ENCODE results near the gene FEZ2. TPM values are rescaled to one million over a fixed set of nuclear protein-coding genes. Genes with fewer than 3 reads are reported as not detected.

The FEZ2 gene
- total RNA-seq, 2 donors from 2014 or later: 12.7 to 19.1 TPM

GRCh38 chr2:36530178-36530982 lies 67.6 kb downstream of the FEZ2 start:
- DNase-seq (no peak), ATAC-seq (no peak)
- no peak for TF ChIP-seq CTCF (IDR thresholded peaks at IDR 0.05)
- no peak for TF ChIP-seq POLR2A (IDR thresholded peaks at IDR 0.05)
- Histone ChIP-seq H3K27me3 (no peaks in the 10 kb centered on the region), H3K4me3 (no peak overlapping the region), H3K4me1 (no peaks in the 10 kb centered on the region), H3K9me3 (no peaks in the 10 kb centered on the region), H3K27ac (no peak overlapping the region), H3K36me3 (replicated peaks in 1 of 2; ENCODE audit: insufficient read depth in 1 of 2, low read depth in 2 of 2) (no peaks in the 10 kb centered on the region)
- 87 to 92% methylated on average over 9 of the region's 9 CpGs for WGBS, 2 donors
- intact Hi-C loops (cut with DNase I): no loop called here

GRCh38 chr2:36528766-36529392 lies 69.1 kb downstream of the FEZ2 start:
- H3K27ac ChIP-seq: no peak overlapping the region
- DNase-seq (no peak), ATAC-seq (no peak)
- no peaks in the 10 kb centered on the region for H3K4me1 ChIP-seq
- no peak for TF ChIP-seq POLR2A (IDR thresholded peaks at IDR 0.05)
- TF ChIP-seq CTCF (IDR thresholded peaks at IDR 0.05): no peak
- no peaks in the 10 kb centered on the region for H3K9me3 ChIP-seq
- WGBS, 2 donors: 83% methylated on average over 7 of the region's 7 CpGs
- no peaks in the 10 kb centered on the region for H3K27me3 ChIP-seq
- H3K4me3 ChIP-seq: no peak overlapping the region
- H3K36me3 ChIP-seq (replicated peaks in 1 of 2; ENCODE audit: insufficient read depth in 1 of 2, low read depth in 2 of 2): no peaks in the 10 kb centered on the region
- intact Hi-C loops (cut with DNase I): no loop called here

- TF ChIP-seq POLR2A (IDR thresholded peaks at IDR 0.05): no peak
- no peak for TF ChIP-seq CTCF (IDR thresholded peaks at IDR 0.05)
- H3K9me3 ChIP-seq: no peaks in the 10 kb centered on the region
- H3K36me3 ChIP-seq (replicated peaks in 1 of 2; ENCODE audit: insufficient read depth in 1 of 2, low read depth in 2 of 2): no peaks in the 10 kb centered on the region
- 78 to 84% methylated on average over 4 of the region's 4 CpGs for WGBS, 2 donors
- DNase-seq (no peak), ATAC-seq (no peak)
- H3K27ac ChIP-seq: no peak overlapping the region
- intact Hi-C loops (cut with DNase I): no loop called here
- no peak overlapping the region for H3K4me3 ChIP-seq
- H3K4me1 ChIP-seq: no peaks in the 10 kb centered on the region
- no peaks in the 10 kb centered on the region for H3K27me3 ChIP-seq
Measured at GRCh38 chr2:36528274-36528673, 69.7 kb downstream of the FEZ2 start.

GRCh38 chr2:36526226-36526625 lies 71.7 kb downstream of the FEZ2 start:
- H3K9me3 ChIP-seq: no peaks in the 10 kb centered on the region
- no peaks in the 10 kb centered on the region for H3K27me3 ChIP-seq
- intact Hi-C loops (cut with DNase I): no loop called here
- H3K27ac ChIP-seq: no peak overlapping the region
- ATAC-seq: no peak
- TF ChIP-seq POLR2A (IDR thresholded peaks at IDR 0.05) (no peak), CTCF (IDR thresholded peaks at IDR 0.05) (no peak)
- DNase-seq: no peak
- 39 to 43% methylated on average over 2 of the region's 2 CpGs for WGBS, 2 donors
- H3K4me3 ChIP-seq: no peak overlapping the region
- H3K4me1 ChIP-seq: no peaks in the 10 kb centered on the region
- no peaks in the 10 kb centered on the region for H3K36me3 ChIP-seq (replicated peaks in 1 of 2; ENCODE audit: insufficient read depth in 1 of 2, low read depth in 2 of 2)
